DND-41 (cell line): ENCODE results near the gene CCR1.

Experiments used
- CTCF ChIP-seq: IDR thresholded peaks from 2 replicates; pipeline ENCODE4 v1.5.1; 2012; ENCODE audit warnings: borderline replicate concordance, low read length, moderate library complexity, mild to moderate bottlenecking; ENCODE audit not compliant: poor library complexity, severe bottlenecking; ENCODE audit errors: extremely low read depth
- EZH2 ChIP-seq: IDR thresholded peaks from 3 replicates; pipeline ENCODE4 v1.6.1; 2012; ENCODE audit warnings: borderline replicate concordance, low read depth, mild to moderate bottlenecking, moderate library complexity, low read length, inconsistent platforms; ENCODE audit not compliant: severe bottlenecking

DNA sequence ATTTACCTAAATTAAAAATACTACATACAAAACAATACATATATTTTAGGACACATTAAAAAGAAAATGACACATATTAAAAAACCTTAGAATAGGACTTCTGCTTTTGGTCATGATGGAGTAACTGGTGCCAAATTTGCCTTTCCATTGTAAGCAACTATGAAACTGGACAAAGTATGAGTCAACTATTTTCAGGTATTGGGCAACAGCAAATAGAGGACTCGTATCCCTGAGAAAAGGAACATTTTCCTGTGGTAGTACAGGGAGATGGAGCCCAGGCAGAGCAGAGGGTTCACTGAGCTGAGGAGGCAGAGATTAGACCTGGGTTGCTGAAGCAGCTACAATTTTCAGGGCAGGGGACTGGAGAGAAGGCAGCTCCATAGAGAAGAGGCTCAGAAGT is 14.7 kb downstream of the CCR1 start:
- TF ChIP-seq CTCF = no peak
- no peak for TF ChIP-seq EZH2
